ENCODE data around the gene ACOT4. TPM values are rescaled to one million over a fixed set of nuclear protein-coding genes. Genes with fewer than 3 reads are reported as not detected.

ACOT4 gene
- total and polyA plus RNA-seq, 2 experiments from 2014 or later: 1.0 to 1.6 TPM

GRCh38 chr14:73588695-73589094 lies 3.0 kb upstream of the ACOT4 start (continued):
- TF ChIP-seq, protein P1, sequence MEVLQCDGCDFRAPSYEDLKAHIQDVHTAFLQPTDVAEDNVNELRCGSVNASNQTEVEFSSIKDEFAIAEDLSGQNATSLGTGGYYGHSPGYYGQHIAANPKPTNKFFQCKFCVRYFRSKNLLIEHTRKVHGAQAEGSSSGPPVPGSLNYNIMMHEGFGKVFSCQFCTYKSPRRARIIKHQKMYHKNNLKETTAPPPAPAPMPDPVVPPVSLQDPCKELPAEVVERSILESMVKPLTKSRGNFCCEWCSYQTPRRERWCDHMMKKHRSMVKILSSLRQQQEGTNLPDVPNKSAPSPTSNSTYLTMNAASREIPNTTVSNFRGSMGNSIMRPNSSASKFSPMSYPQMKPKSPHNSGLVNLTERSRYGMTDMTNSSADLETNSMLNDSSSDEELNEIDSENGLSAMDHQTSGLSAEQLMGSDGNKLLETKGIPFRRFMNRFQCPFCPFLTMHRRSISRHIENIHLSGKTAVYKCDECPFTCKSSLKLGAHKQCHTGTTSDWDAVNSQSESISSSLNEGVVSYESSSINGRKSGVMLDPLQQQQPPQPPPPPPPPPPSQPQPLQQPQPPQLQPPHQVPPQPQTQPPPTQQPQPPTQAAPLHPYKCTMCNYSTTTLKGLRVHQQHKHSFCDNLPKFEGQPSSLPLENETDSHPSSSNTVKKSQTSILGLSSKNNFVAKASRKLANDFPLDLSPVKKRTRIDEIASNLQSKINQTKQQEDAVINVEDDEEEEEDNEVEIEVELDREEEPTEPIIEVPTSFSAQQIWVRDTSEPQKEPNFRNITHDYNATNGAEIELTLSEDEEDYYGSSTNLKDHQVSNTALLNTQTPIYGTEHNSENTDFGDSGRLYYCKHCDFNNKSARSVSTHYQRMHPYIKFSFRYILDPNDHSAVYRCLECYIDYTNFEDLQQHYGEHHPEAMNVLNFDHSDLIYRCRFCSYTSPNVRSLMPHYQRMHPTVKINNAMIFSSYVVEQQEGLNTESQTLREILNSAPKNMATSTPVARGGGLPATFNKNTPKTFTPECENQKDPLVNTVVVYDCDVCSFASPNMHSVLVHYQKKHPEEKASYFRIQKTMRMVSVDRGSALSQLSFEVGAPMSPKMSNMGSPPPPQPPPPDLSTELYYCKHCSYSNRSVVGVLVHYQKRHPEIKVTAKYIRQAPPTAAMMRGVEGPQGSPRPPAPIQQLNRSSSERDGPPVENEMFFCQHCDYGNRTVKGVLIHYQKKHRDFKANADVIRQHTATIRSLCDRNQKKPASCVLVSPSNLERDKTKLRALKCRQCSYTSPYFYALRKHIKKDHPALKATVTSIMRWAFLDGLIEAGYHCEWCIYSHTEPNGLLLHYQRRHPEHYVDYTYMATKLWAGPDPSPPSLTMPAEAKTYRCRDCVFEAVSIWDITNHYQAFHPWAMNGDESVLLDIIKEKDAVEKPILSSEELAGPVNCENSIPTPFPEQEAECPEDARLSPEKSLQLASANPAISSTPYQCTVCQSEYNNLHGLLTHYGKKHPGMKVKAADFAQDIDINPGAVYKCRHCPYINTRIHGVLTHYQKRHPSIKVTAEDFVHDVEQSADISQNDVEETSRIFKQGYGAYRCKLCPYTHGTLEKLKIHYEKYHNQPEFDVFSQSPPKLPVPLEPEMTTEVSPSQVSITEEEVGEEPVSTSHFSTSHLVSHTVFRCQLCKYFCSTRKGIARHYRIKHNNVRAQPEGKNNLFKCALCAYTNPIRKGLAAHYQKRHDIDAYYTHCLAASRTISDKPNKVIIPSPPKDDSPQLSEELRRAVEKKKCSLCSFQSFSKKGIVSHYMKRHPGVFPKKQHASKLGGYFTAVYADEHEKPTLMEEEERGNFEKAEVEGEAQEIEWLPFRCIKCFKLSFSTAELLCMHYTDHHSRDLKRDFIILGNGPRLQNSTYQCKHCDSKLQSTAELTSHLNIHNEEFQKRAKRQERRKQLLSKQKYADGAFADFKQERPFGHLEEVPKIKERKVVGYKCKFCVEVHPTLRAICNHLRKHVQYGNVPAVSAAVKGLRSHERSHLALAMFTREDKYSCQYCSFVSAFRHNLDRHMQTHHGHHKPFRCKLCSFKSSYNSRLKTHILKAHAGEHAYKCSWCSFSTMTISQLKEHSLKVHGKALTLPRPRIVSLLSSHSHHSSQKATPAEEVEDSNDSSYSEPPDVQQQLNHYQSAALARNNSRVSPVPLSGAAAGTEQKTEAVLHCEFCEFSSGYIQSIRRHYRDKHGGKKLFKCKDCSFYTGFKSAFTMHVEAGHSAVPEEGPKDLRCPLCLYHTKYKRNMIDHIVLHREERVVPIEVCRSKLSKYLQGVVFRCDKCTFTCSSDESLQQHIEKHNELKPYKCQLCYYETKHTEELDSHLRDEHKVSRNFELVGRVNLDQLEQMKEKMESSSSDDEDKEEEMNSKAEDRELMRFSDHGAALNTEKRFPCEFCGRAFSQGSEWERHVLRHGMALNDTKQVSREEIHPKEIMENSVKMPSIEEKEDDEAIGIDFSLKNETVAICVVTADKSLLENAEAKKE (CRISPR knock-in tag; IDR thresholded peaks at IDR 0.05): no peak
- TF ChIP-seq EZH2phosphoT487 (IDR thresholded peaks at IDR 0.05; ENCODE audit: unreplicated experiment): no peak
- no peak for TF ChIP-seq CREB1 (CRISPR knock-in tag; IDR thresholded peaks at IDR 0.05; ENCODE audit: low read depth)
- TF ChIP-seq POLR2AphosphoS5 (IDR thresholded peaks at IDR 0.05; ENCODE audit: low read depth): no peak
- no peak for TF ChIP-seq EZH2 (IDR thresholded peaks at IDR 0.05; ENCODE audit: low read depth, unreplicated experiment)

DNA sequence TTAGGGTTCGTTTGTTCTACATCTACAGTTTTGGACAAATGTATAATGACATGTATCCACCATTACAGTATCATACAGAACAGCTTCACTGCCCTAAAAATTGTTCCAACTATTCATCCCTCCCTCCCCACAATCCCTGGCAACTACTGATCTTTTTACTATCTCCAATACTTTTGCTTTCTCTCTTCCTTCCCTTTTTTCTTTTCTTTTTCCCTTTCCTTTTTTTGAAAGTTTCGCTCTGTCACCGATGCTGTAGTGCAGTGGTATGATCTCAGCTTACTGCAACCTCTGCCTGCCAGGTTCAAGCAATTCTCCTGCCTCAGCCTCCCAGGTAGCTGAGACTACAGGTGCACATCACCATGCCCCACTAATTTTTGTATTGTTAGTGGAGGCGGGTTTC lies 2.6 kb upstream of the ACOT4 start:
- Histone ChIP-seq H3K79me2 (replicated peaks; ENCODE audit: insufficient read depth) (no peaks in the 10 kb centered on the region), H3F3A (replicated peaks; ENCODE audit: low read depth) (peaks cover 4% of the 10 kb centered on the region; the same call in 1 of the 2 replicates), H3K27me3 (ENCODE audit: insufficient read depth) (peaks cover 24% of the 10 kb centered on the region), H3K9me2 (ENCODE audit: insufficient read depth) (no peaks in the 10 kb centered on the region), H3K4me1 (ENCODE audit: insufficient read depth) (no peaks in the 10 kb centered on the region), H3K36me3 (ENCODE audit: insufficient read depth) (no peaks in the 10 kb centered on the region), H3K4me2 (no peak overlapping the region), H4K20me1 (replicated peaks; ENCODE audit: insufficient read depth) (no peaks in the 10 kb centered on the region; the same call in 1 of the 2 replicates), H3K4me3 (no peak overlapping the region), H2AFZ (no peak overlapping the region), H3K27ac (ENCODE audit: low read depth) (no peak overlapping the region)
- ATAC-seq (no peak), DNase-seq (ENCODE audit: low spot score) (no peak)
- H3K36me3 Mint-ChIP-seq (ENCODE audit: low read depth): peaks cover 7% of the 10 kb centered on the region; the same call in 1 of the 3 replicates
- peaks cover 5% of the 10 kb centered on the region; the same call in 1 of the 3 replicates for H3K9me3 Mint-ChIP-seq
- no peak overlapping the region for H3K4me3 Mint-ChIP-seq
- H3K27ac Mint-ChIP-seq: no peak overlapping the region
- H3K27me3 Mint-ChIP-seq (ENCODE audit: insufficient read depth, low read depth, poor library complexity): peaks cover 20% of the 10 kb centered on the region
- no peaks in the 10 kb centered on the region for H3K4me1 Mint-ChIP-seq
- TF ChIP-seq REST (IDR thresholded peaks at IDR 0.05; ENCODE audit: unreplicated experiment): no peak
- TF ChIP-seq EZH2phosphoT487 (IDR thresholded peaks at IDR 0.05; ENCODE audit: unreplicated experiment): no peak
- TF ChIP-seq POLR2AphosphoS5 (IDR thresholded peaks at IDR 0.05; ENCODE audit: low read depth): no peak
- TF ChIP-seq CTCF (conservative IDR thresholded peaks at IDR 0.05; ENCODE audit: low read depth in 2 of 2): no peak
- no peak for TF ChIP-seq JUNB (IDR thresholded peaks at IDR 0.05; ENCODE audit: unreplicated experiment)
- TF ChIP-seq ZNF331 (CRISPR knock-in tag; IDR thresholded peaks at IDR 0.05; ENCODE audit: low read depth): no peak
- TF ChIP-seq EZH2 (IDR thresholded peaks at IDR 0.05; ENCODE audit: low read depth, unreplicated experiment): no peak
- TF ChIP-seq, protein P2, sequence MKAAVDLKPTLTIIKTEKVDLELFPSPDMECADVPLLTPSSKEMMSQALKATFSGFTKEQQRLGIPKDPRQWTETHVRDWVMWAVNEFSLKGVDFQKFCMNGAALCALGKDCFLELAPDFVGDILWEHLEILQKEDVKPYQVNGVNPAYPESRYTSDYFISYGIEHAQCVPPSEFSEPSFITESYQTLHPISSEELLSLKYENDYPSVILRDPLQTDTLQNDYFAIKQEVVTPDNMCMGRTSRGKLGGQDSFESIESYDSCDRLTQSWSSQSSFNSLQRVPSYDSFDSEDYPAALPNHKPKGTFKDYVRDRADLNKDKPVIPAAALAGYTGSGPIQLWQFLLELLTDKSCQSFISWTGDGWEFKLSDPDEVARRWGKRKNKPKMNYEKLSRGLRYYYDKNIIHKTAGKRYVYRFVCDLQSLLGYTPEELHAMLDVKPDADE (IDR thresholded peaks at IDR 0.05): no peak
- TF ChIP-seq STAT1 (IDR thresholded peaks at IDR 0.05; ENCODE audit: unreplicated experiment): no peak
- no peak for TF ChIP-seq ZNF114 (CRISPR knock-in tag; IDR thresholded peaks at IDR 0.05)
- TF ChIP-seq NANOG (IDR thresholded peaks at IDR 0.05; ENCODE audit: borderline replicate concordance): no peak
- no peak for TF ChIP-seq CREB1 (CRISPR knock-in tag; IDR thresholded peaks at IDR 0.05; ENCODE audit: low read depth)

Data from GM23338 (cell line).